ENCODE measurements around the gene FOS. TPM values are rescaled to one million over a fixed set of nuclear protein-coding genes. Genes with fewer than 3 reads are reported as not detected.

Gene FOS
- total RNA-seq, 1 donor from 2014 or later = 598 TPM

DNA sequence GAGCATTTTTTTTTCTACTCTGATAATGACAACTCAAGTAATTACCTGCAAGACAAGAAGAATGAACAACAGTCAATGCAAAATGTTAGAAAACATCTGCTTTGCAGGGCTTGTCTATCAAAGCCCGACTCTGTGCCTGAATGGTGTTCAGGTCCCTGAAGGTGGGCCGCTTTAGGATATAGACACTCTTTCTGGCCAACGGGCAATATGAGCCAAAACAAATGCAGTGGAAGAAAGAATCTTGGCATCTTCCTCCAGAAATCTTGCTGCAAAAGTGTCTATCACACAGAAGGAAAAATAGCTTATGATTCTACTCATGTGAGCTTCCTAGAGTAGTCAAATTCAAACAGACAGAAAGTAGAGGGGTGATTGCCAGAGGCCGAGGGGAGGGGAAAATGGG lies 32.7 kb downstream of the FOS start:
- Mint-ChIP-seq H3K27ac (ENCODE audit: unreplicated experiment) (peak overlapping the region; percentile 93), H3K9me3 (ENCODE audit: unreplicated experiment) (no peaks in the 10 kb centered on the region), H3K36me3 (ENCODE audit: unreplicated experiment) (no peaks in the 10 kb centered on the region), H3K27me3 (ENCODE audit: unreplicated experiment) (peaks cover 26% of the 10 kb centered on the region), H3K4me3 (ENCODE audit: unreplicated experiment) (no peak overlapping the region), H3K4me1 (ENCODE audit: unreplicated experiment) (peaks cover 15% of the 10 kb centered on the region)
- TF ChIP-seq, protein P1, sequence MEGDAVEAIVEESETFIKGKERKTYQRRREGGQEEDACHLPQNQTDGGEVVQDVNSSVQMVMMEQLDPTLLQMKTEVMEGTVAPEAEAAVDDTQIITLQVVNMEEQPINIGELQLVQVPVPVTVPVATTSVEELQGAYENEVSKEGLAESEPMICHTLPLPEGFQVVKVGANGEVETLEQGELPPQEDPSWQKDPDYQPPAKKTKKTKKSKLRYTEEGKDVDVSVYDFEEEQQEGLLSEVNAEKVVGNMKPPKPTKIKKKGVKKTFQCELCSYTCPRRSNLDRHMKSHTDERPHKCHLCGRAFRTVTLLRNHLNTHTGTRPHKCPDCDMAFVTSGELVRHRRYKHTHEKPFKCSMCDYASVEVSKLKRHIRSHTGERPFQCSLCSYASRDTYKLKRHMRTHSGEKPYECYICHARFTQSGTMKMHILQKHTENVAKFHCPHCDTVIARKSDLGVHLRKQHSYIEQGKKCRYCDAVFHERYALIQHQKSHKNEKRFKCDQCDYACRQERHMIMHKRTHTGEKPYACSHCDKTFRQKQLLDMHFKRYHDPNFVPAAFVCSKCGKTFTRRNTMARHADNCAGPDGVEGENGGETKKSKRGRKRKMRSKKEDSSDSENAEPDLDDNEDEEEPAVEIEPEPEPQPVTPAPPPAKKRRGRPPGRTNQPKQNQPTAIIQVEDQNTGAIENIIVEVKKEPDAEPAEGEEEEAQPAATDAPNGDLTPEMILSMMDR (IDR thresholded peaks at IDR 0.05) = no peak
- no peak for DNase-seq (ENCODE audit: extremely low spot score, unreplicated experiment)

- Mint-ChIP-seq H3K36me3 (ENCODE audit: unreplicated experiment) (no peaks in the 10 kb centered on the region), H3K27ac (ENCODE audit: unreplicated experiment) (no peak overlapping the region), H3K9me3 (ENCODE audit: unreplicated experiment) (no peaks in the 10 kb centered on the region), H3K27me3 (ENCODE audit: unreplicated experiment) (peaks cover 28% of the 10 kb centered on the region), H3K4me3 (ENCODE audit: unreplicated experiment) (no peak overlapping the region), H3K4me1 (ENCODE audit: unreplicated experiment) (peaks cover 15% of the 10 kb centered on the region)
- TF ChIP-seq, protein P1 (IDR thresholded peaks at IDR 0.05) = no peak
- DNase-seq (ENCODE audit: extremely low spot score, unreplicated experiment) = no peak
Measured at GRCh38 chr14:75312341-75312740, 33.7 kb downstream of the FOS start.

DNA sequence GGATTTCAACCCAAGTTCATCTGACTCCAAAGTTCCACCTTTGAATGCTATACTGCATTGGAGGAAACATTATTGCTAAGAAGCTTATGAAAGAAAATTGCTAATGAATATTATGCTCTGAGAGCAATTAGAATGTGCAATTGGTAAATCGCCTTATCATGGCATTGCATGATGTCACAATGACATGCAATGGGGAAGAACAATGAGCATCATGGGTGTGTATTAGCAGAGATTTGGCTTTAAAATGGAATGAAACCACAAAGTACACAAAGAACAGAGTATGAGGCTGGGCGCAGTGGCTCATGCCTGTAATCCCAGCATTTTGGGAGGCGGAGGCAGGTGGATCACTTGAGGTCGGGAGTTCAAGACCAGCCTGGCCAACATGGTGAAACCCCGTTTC lies 34.7 kb downstream of the FOS start:
- Mint-ChIP-seq H3K4me1 (ENCODE audit: unreplicated experiment) (peaks cover 15% of the 10 kb centered on the region), H3K27me3 (ENCODE audit: unreplicated experiment) (peaks cover 34% of the 10 kb centered on the region), H3K27ac (ENCODE audit: unreplicated experiment) (no peak overlapping the region), H3K4me3 (ENCODE audit: unreplicated experiment) (no peak overlapping the region), H3K36me3 (ENCODE audit: unreplicated experiment) (no peaks in the 10 kb centered on the region), H3K9me3 (ENCODE audit: unreplicated experiment) (no peaks in the 10 kb centered on the region)
- TF ChIP-seq, protein P1 (IDR thresholded peaks at IDR 0.05) = no peak
- no peak for DNase-seq (ENCODE audit: extremely low spot score, unreplicated experiment)

DNA sequence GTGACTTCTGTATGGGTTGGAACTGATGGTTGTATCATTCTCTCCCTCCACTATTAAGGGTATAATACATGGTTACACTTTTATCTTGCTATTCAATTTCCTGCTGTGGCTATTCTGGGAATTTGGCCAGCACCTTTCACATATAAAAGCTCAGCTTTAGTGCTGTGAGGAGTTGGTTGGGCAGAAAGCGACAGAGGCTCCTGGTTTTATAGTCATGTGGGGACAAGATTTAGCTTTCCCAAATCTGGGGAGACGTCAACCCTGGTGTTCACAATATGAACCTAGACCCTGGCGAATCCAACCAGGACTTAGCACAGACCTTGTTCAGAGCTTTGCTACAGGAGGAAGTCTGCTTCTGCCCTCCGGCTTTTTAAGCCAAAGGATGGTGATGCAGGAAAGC lies 36.5 kb downstream of the FOS start:
- TF ChIP-seq, protein P1 (IDR thresholded peaks at IDR 0.05) = no peak
- Mint-ChIP-seq H3K27me3 (ENCODE audit: unreplicated experiment) (peaks cover 40% of the 10 kb centered on the region), H3K4me3 (ENCODE audit: unreplicated experiment) (no peak overlapping the region), H3K9me3 (ENCODE audit: unreplicated experiment) (no peaks in the 10 kb centered on the region), H3K36me3 (ENCODE audit: unreplicated experiment) (no peaks in the 10 kb centered on the region), H3K27ac (ENCODE audit: unreplicated experiment) (no peak overlapping the region), H3K4me1 (ENCODE audit: unreplicated experiment) (peaks cover 15% of the 10 kb centered on the region)
- no peak for DNase-seq (ENCODE audit: extremely low spot score, unreplicated experiment)

GRCh38 chr14:75317148-75317547 lies 38.5 kb downstream of the FOS start:
- no peaks in the 10 kb centered on the region for H3K36me3 Mint-ChIP-seq (ENCODE audit: unreplicated experiment)
- no peak overlapping the region for H3K4me3 Mint-ChIP-seq (ENCODE audit: unreplicated experiment)
- no peak for DNase-seq (ENCODE audit: extremely low spot score, unreplicated experiment)
- peaks cover 4% of the 10 kb centered on the region for H3K4me1 Mint-ChIP-seq (ENCODE audit: unreplicated experiment)
- H3K27me3 Mint-ChIP-seq (ENCODE audit: unreplicated experiment) = peaks cover 52% of the 10 kb centered on the region
- TF ChIP-seq, protein P1 (IDR thresholded peaks at IDR 0.05) = no peak
- H3K9me3 Mint-ChIP-seq (ENCODE audit: unreplicated experiment) = no peaks in the 10 kb centered on the region
- no peak overlapping the region for H3K27ac Mint-ChIP-seq (ENCODE audit: unreplicated experiment)
